ENCODE measurements around the gene MMP17.

MMP17 gene

DNA sequence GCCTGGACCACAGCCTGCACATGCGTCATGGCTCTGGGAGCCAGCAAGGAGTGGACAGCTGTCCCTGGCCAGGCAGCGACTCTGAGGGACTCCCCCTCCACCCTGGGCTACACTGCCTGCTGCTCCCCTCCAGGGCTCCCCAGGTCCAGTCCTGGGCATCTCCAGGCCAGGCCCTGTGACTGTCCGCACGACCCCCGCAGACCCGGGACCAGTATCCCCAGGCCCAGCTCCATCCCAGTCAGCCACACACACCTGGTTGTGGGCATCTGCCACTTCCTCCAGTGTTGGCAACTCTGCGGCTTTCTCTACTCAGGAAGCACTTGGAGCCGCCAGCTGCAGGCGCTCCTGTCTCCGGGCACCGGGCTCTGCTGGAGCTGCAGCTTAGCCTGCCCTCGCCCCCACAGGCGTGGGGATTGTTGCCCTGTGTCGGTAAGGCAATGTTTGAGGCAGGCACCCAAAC is 68.6 kb downstream of the MMP17 start:
- Histone ChIP-seq H3K4me3 (ENCODE audit: low read length in 2 of 2) (peak overlapping the region in 1 of 2 donors; percentile 85), H3K27ac (ENCODE audit: low read length) (peak overlapping the region; percentile 98), H3K9me3 (ENCODE audit: control insufficient read depth in 2 of 2, low read length in 2 of 2) (no peaks in the 10 kb centered on the region), H3K9ac (ENCODE audit: low read length in 2 of 2) (peak overlapping the region; percentile 94 to 95), H3K27me3 (ENCODE audit: control insufficient read depth in 1 of 2, insufficient read depth in 2 of 2, low read length in 2 of 2) (no peaks in the 10 kb centered on the region), H3K4me1 (ENCODE audit: control insufficient read depth, insufficient read depth, low read length) (peaks cover 31% of the 10 kb centered on the region), H3K36me3 (ENCODE audit: control insufficient read depth in 2 of 2, insufficient read depth in 2 of 2, low read length in 2 of 2) (peaks cover 0 to 2% of the 10 kb centered on the region in 2 donors)

DNA sequence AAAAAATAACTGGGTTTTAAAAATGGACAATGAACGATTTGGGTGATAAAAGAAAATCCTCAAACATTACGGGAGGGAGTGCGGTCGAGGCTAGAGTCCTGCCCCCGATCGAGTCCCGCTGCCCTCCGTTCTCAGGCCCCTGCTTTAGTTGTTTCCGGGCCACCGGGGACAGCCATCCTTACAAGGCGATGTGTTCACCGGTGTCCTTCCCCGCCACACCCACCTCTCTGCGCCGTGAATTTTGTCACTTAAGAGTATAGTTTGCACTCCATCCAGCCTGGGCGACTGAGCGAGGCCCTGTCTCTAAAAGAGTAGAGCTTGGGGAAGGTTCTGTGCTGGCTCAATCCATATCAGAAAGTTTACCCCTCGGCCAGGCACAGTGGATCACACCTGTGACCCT is 69.1 kb downstream of the MMP17 start:
- no peaks in the 10 kb centered on the region for H3K27me3 ChIP-seq (ENCODE audit: control insufficient read depth in 1 of 2, insufficient read depth in 2 of 2, low read length in 2 of 2)
- H3K27ac ChIP-seq (ENCODE audit: low read length), result peak overlapping the region; percentile 98
- H3K4me3 ChIP-seq (ENCODE audit: low read length in 2 of 2), result peak overlapping the region in 1 of 2 donors; percentile 85
- H3K36me3 ChIP-seq (ENCODE audit: control insufficient read depth in 2 of 2, insufficient read depth in 2 of 2, low read length in 2 of 2), result peaks cover 0 to 2% of the 10 kb centered on the region in 2 donors
- H3K9me3 ChIP-seq (ENCODE audit: control insufficient read depth in 2 of 2, low read length in 2 of 2), result no peaks in the 10 kb centered on the region
- peak overlapping the region in 1 of 2 donors; percentile 94 for H3K9ac ChIP-seq (ENCODE audit: low read length in 2 of 2)
- peaks cover 35% of the 10 kb centered on the region for H3K4me1 ChIP-seq (ENCODE audit: control insufficient read depth, insufficient read depth, low read length)

DNA sequence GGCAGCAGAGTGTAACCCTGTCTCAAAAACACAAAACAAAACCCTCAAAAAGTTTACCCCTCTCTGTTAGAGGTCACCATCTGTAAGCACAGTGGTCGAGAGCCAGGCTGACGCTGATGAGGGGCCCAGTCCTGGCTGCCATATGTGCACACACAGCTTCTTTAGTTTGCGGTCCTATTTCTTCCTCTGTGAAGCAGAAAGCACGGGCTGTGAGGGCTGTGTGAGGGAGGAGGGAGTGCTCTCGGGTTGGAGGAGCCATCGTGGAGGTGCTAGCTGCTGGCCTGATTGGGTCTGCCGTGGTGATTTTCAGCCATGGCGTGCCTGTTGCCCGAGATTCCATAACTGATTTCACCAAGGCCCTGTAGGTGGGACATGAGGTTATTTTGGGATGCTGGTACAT is 69.7 kb downstream of the MMP17 start:
- no peaks in the 10 kb centered on the region for H3K27me3 ChIP-seq (ENCODE audit: control insufficient read depth in 1 of 2, insufficient read depth in 2 of 2, low read length in 2 of 2)
- no peak overlapping the region for H3K4me3 ChIP-seq (ENCODE audit: low read length in 2 of 2)
- H3K9me3 ChIP-seq (ENCODE audit: control insufficient read depth in 2 of 2, low read length in 2 of 2), result no peaks in the 10 kb centered on the region
- peak overlapping the region; percentile 98 for H3K27ac ChIP-seq (ENCODE audit: low read length)
- peaks cover 0 to 2% of the 10 kb centered on the region in 2 donors for H3K36me3 ChIP-seq (ENCODE audit: control insufficient read depth in 2 of 2, insufficient read depth in 2 of 2, low read length in 2 of 2)
- no peak overlapping the region for H3K9ac ChIP-seq (ENCODE audit: low read length in 2 of 2)
- peaks cover 41% of the 10 kb centered on the region for H3K4me1 ChIP-seq (ENCODE audit: control insufficient read depth, insufficient read depth, low read length)

DNA sequence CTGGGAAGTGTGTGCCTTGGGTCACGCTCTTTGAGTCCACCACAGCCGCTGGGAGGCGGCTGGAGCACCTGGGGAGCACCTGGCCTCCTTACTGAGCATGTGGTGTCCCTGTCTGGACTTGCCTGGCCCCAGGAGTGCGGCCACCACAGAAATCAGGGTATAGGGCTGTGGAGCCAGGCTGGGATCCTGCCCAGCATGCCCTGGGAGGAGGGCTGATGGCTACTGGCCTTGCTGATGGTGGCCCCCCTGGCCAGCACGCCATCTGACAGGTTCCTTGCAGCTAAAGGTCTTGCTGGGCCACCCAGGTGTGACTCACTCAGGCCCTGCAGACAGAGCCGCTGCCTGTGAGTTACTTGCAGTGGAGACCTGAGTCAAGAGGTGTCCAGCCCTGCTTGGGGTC is 72.2 kb downstream of the MMP17 start:
- Histone ChIP-seq H3K4me1 (ENCODE audit: control insufficient read depth, insufficient read depth, low read length) (peaks cover 55% of the 10 kb centered on the region), H3K9ac (ENCODE audit: low read length in 2 of 2) (no peak overlapping the region), H3K27me3 (ENCODE audit: control insufficient read depth in 1 of 2, insufficient read depth in 2 of 2, low read length in 2 of 2) (no peaks in the 10 kb centered on the region), H3K27ac (ENCODE audit: low read length) (no peak overlapping the region), H3K4me3 (ENCODE audit: low read length in 2 of 2) (no peak overlapping the region), H3K36me3 (ENCODE audit: control insufficient read depth in 2 of 2, insufficient read depth in 2 of 2, low read length in 2 of 2) (peaks cover 0 to 2% of the 10 kb centered on the region in 2 donors), H3K9me3 (ENCODE audit: control insufficient read depth in 2 of 2, low read length in 2 of 2) (no peaks in the 10 kb centered on the region)

Measured in stomach smooth muscle (tissue), 2 donors.